Stomach smooth muscle (tissue), 2 donors: Measurements from ENCODE around the gene PEDS1.
"Not testable (repeated sequence)": the region's sequence is repeated elsewhere in the genome, so short reads cannot be mapped to it uniquely, and the experiment has no call there.

Experiments used
- H3K27ac ChIP-seq: one replicate; pipeline ENCODE4 v1.7.0; 2013; ENCODE audit warnings: mild to moderate bottlenecking, low read length, inconsistent platforms
- H3K27me3 ChIP-seq, 2 donors: one replicate each; pipeline ENCODE4 v1.7.0; 2013; ENCODE audit warnings: low read length in 2 of 2; ENCODE audit not compliant: insufficient read depth in 2 of 2, control insufficient read depth in 1 of 2
- H3K36me3 ChIP-seq, 2 donors: one replicate each; pipeline ENCODE4 v1.7.0; 2013; ENCODE audit warnings: low read length in 2 of 2; ENCODE audit not compliant: control insufficient read depth in 2 of 2, insufficient read depth in 2 of 2
- H3K4me1 ChIP-seq: one replicate; pipeline ENCODE4 v1.7.0; 2013; ENCODE audit warnings: low read length; ENCODE audit not compliant: control insufficient read depth, insufficient read depth
- H3K4me3 ChIP-seq, 2 donors: one replicate each; pipeline ENCODE4 v1.7.0; 2013; ENCODE audit warnings: low read length in 2 of 2
- H3K9ac ChIP-seq, 2 donors: one replicate each; pipeline ENCODE4 v1.7.0; 2013; ENCODE audit warnings: low read length in 2 of 2, mild to moderate bottlenecking in 1 of 2
- H3K9me3 ChIP-seq, 2 donors: one replicate each; pipeline ENCODE4 v1.7.0; 2013; ENCODE audit warnings: low read length in 2 of 2; ENCODE audit not compliant: control insufficient read depth in 2 of 2
- donor health status: healthy.
- donor health status: Pancreatic carcinoma.

The PEDS1 gene

GRCh38 chr20:50175938-50176933 is 22.7 kb upstream of the PEDS1 start:
- no peak overlapping the region for H3K27ac ChIP-seq
- no peaks in the 10 kb centered on the region for H3K36me3 ChIP-seq
- H3K4me3 ChIP-seq: no peak overlapping the region
- no peaks in the 10 kb centered on the region for H3K9me3 ChIP-seq
- H3K4me1 ChIP-seq: peaks cover 20% of the 10 kb centered on the region
- no peak overlapping the region for H3K9ac ChIP-seq
- H3K27me3 ChIP-seq: no peaks in the 10 kb centered on the region

DNA sequence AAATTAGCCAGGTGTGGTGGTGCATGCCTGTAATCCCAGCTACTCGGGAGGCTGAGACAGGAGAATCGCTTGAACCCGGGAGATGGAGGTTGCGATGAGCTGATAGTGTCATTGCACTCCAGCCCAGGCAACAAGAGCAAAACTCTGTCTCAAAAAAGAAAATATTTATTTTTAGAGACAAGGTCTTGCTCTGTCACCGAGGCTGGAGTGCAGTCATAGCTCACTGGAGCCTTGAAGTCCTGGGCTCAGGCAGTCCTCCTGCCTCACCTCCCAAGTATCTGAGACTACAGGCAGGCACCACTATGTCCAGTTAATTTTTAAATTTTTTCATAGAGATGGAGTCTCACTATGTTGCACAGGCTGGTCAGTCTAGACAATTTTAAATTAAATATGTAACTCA is 20.9 kb upstream of the PEDS1 start:
- Histone ChIP-seq H3K27me3 (no peaks in the 10 kb centered on the region), H3K9me3 (no peaks in the 10 kb centered on the region), H3K27ac (no peak overlapping the region), H3K4me1 (peaks cover 20% of the 10 kb centered on the region), H3K36me3 (no peaks in the 10 kb centered on the region), H3K4me3 (no peak overlapping the region), H3K9ac (no peak overlapping the region)

GRCh38 chr20:50172347-50173013 is 19.0 kb upstream of the PEDS1 start:
- H3K9ac ChIP-seq: peak overlapping the region; percentile 91 to 95
- peaks cover 24% of the 10 kb centered on the region for H3K4me1 ChIP-seq
- H3K9me3 ChIP-seq: no peaks in the 10 kb centered on the region
- peak overlapping the region; percentile 78 to 91 for H3K4me3 ChIP-seq
- H3K27me3 ChIP-seq: no peaks in the 10 kb centered on the region
- peak overlapping the region; percentile 94 for H3K27ac ChIP-seq
- H3K36me3 ChIP-seq: no peaks in the 10 kb centered on the region

DNA sequence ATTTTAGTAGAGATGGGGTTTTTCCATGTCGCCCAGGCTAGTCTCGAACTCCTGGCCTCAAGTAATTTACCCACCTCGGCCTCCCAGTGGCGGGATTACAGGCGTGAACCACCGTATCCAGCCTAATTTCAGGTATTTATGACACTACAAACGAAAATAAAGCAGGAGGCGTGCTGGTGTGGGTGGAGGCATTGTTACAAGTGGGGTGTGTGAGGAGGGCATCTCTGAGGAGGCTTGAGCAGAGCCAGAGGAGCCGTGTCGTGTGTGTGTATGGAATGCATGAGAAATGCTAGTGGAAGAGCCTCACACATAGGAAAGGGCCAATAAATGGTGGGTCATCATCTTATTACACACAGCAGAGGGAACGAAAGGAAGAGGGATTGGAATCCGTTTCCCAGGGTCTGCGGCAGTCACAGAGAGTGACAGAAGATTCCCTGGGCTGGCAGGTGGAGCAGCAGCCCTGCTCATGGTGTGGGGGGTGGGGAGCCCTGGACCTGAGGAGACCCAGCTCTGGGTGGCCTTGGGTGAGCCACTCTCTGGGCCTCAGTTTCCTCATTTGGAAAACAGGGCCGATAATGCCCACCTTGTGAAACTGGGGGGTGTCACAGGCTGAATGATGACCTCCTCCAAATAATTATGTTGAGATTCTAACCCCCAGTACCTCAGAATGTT is 17.2 kb upstream of the PEDS1 start:
- H3K36me3 ChIP-seq: no peaks in the 10 kb centered on the region
- H3K9me3 ChIP-seq: no peaks in the 10 kb centered on the region
- no peak overlapping the region for H3K27ac ChIP-seq
- no peak overlapping the region for H3K4me3 ChIP-seq
- no peak overlapping the region for H3K9ac ChIP-seq
- H3K27me3 ChIP-seq: no peaks in the 10 kb centered on the region
- H3K4me1 ChIP-seq: peaks cover 36% of the 10 kb centered on the region

- H3K27ac ChIP-seq: no peak overlapping the region
Measured at GRCh38 chr20:50169329-50169823, 15.9 kb upstream of the PEDS1 start.

GRCh38 chr20:50165684-50166554 is 12.4 kb upstream of the PEDS1 start:
- Histone ChIP-seq H3K27me3 (no peaks in the 10 kb centered on the region), H3K9ac (peak overlapping the region; percentile 63 to 85), H3K9me3 (no peaks in the 10 kb centered on the region), H3K36me3 (no peaks in the 10 kb centered on the region), H3K4me3 (peak overlapping the region; percentile 66 to 70), H3K27ac (peak overlapping the region; percentile 94), H3K4me1 (peaks cover 26% of the 10 kb centered on the region)

More at GRCh38 chr20:50169329-50169823, 15.9 kb upstream of the PEDS1 start:
- Histone ChIP-seq H3K4me3 (no peak overlapping the region), H3K9me3 (no peaks in the 10 kb centered on the region), H3K4me1 (peaks cover 37% of the 10 kb centered on the region), H3K27me3 (no peaks in the 10 kb centered on the region), H3K36me3 (no peaks in the 10 kb centered on the region), H3K9ac (no peak overlapping the region)

DNA sequence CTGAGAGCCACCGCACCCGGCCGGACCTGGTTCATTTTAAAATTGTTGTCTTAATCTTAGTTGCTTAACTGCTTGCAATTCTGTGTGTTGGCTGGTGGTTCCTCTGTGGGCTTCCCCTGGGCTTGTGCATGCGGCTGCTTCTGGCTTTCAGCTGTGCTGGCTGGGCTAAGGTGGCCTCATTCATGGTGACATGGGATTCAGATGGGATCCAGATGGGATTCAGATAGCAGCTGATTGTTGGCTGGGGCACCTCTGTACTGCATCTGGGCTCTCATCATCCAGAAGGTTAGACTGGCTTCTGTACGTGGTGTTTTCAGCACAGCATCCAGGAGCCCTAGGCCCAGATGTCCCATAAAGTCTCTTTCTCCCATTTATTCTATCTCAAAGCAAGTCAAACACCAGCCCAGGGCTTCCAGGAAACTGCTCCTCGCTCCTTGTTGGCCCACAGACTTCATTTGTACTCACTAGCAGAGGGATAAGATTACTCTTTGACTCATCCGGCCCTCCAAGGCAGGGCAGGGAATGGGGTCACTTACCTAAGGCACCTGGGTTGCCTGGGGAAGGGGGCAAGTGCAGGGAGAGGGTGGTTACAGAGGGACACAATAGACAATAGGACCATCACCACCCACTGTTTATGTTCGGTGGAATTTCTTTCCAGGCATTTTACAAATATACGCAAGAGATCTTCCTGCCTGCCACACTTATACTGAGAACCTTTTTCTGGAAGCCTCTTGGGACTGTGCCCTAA is 10.2 kb upstream of the PEDS1 start:
- peaks cover 22% of the 10 kb centered on the region for H3K4me1 ChIP-seq
- no peaks in the 10 kb centered on the region for H3K27me3 ChIP-seq
- no peaks in the 10 kb centered on the region for H3K36me3 ChIP-seq
- H3K9me3 ChIP-seq: no peaks in the 10 kb centered on the region
- no peak overlapping the region for H3K9ac ChIP-seq
- no peak overlapping the region for H3K4me3 ChIP-seq
- peak overlapping the region; percentile 46 for H3K27ac ChIP-seq

DNA sequence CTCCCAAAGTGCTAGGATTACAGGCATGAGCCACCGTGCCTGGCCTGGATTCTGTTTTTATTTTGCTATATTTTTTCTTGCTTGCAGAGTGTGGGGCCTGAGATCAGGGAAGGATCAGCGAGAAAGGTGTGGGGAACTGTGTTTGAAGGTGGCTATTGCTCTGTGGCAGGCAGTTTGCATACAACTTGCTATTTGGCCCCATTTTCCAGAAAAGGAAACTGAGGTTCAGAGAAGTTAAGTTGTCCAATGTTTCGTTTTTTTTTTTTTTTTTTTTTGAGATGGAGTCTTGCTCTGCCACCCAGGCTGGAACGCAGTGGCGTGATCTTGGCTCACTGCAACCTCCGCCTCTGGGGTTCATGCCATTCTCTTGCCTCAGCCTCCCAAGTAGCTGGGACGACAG is 8.0 kb upstream of the PEDS1 start:
- H3K27me3 ChIP-seq, H3K9ac ChIP-seq, H3K36me3 ChIP-seq, H3K27ac ChIP-seq, H3K9me3 ChIP-seq, H3K4me3 ChIP-seq: not testable (repeated sequence)
- peaks cover 18% of the 10 kb centered on the region for H3K4me1 ChIP-seq

GRCh38 chr20:50153153-50153499 is 397 bp downstream of the PEDS1 start:
- no peaks in the 10 kb centered on the region for H3K36me3 ChIP-seq
- H3K4me1 ChIP-seq: peaks cover 49% of the 10 kb centered on the region
- H3K9me3 ChIP-seq: no peaks in the 10 kb centered on the region
- H3K9ac ChIP-seq: peak overlapping the region; percentile 91 to 93
- H3K27ac ChIP-seq: peak overlapping the region; percentile 69
- H3K4me3 ChIP-seq: peak overlapping the region; percentile 90 to 91
- H3K27me3 ChIP-seq: no peaks in the 10 kb centered on the region
